Activated T-cell treated with anti-CD3 and anti-CD28 coated beads for 24 hours (primary cell): ENCODE measurements around the gene SLC66A2.

Experiments
- DNase-seq: peaks from one replicate; pipeline ENCODE4 v3.0.0-alpha.2; 2020; ENCODE audit warnings: low read depth

Gene SLC66A2

GRCh38 chr18:79903071-79903635 is 48.3 kb downstream of the SLC66A2 start:
- DNase-seq, result no peak

GRCh38 chr18:79902640-79903039 is 48.8 kb downstream of the SLC66A2 start:
- no peak for DNase-seq

DNA sequence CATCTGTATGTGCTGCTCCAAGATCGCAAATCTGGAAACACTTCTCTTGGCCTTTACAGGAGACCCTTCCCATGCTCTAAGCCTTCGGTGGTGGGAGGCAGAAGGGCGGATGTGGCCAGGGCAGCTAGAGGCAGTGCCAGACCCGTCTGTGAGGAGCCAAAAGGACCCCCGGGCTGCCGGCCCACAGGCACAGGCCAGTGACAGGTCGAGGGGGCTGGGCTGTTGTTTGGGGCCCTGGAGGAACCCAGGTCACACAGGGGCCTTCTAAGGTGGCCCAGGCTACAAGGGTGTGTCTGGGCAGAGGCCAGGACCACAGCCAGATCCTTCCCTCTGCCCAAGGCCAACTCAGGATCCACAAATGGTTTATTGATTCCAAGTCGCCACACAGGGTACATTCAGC is 49.4 kb downstream of the SLC66A2 start:
- no peak for DNase-seq

DNA sequence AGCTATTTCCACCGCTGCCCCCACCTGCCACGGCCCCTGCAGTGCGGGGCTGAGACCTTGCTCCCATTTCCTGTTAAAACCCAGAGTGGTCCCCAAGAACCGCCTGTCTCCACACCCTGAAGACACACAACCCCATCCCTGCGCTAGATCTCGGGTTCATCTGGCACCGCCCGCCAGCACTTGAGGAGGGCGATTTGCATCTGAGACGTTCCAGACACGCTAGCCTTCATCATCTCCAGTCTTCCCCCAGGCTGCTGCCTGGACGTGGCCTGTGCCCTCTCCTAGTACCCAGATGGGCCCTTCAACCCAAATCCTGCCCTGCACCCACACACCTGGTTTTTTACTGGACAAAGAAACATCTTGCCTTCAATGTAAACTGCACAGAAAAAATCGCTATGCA is 49.8 kb downstream of the SLC66A2 start:
- no peak for DNase-seq

DNA sequence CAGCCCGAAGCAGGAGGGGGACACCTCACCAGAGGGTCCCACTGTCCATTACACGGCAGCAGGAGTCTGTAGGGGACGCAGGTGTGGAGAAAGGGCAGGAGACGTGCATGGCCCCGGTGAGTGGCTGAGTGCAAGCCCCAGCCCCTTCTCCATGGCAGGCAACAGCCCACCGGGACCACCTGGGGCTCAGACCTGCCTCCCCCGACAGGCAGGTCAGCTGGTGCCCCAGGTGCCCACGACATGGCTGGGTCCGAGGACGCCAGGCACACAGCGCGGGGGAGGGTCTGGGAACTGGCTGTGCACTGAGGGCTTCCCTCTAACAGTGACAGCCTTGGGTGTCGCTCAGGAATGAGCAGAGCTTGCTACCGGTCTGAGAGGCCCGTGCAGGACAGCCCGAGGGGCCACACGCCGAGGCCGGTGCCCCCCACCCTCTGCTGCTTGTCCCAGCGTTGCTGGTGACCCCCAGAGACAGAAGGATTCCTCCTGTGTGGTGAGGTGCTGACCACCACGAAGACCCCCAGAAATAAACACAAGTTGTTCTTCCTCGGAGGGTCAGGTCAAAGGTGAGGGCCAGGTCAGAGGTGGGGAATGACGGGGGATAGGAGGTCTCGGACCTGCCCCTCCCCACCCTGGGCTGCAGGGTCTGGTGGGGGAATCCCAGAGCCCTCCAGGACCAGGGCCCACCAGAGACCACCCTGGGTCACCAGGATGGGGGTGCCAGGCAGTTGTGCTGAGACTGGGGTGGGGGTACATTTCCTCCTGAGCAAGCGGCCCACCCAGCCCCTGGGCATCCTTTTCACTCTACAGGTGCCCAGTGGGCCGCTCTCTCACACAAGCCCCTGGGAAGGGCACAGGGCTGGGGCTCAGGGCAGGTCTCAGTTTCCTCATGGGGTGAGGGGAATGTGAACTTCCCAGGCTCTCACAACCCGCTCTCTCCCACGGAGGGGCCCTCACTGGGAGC is 50.6 kb downstream of the SLC66A2 start:
- DNase-seq, result no peak

DNA sequence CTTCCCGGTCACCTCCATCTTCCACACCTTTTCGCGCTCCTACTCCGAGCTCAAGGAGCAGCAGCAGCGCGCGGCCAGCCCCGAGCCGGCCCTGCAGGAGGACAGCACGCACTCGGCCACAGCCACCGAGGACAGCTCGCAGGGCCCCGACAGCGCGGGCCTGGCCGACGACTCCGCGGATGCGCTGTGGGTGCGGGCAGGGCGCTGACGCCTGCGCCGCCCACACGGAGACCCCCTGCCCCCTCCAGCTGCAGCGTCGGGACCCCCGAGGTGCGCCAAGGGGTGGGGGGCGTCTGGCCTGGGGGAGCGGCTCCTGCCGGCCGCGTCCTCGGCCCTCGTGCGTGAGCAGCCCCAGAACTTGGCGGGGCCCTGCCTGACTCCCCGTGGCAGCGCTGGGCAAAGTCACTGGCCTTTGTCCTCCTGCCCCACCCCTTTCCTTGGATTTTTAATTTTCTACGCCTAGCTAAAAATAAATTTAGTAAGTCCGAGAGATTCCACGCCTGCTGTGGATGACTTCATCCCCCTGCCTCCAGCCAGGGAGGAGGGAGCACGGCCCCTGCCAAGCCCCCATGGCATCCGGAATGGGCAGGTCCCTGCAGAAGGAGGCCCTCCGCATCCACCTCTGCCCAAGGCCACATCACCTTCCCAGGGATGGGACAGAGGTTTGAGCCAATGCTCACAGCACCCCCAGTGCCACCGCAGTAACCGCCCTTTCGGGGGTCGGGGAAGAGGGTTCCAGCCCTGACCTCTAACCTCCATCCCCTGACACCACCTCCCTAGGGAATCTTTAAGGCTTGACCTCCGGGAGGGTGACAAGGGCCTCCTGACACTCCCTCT is 51.6 kb downstream of the SLC66A2 start:
- DNase-seq, result no peak

- DNase-seq, result no peak
Observed at GRCh38 chr18:79898952-79899608, 52.4 kb downstream of the SLC66A2 start.

GRCh38 chr18:79897940-79898625 is 53.4 kb downstream of the SLC66A2 start:
- DNase-seq, result no peak

DNA sequence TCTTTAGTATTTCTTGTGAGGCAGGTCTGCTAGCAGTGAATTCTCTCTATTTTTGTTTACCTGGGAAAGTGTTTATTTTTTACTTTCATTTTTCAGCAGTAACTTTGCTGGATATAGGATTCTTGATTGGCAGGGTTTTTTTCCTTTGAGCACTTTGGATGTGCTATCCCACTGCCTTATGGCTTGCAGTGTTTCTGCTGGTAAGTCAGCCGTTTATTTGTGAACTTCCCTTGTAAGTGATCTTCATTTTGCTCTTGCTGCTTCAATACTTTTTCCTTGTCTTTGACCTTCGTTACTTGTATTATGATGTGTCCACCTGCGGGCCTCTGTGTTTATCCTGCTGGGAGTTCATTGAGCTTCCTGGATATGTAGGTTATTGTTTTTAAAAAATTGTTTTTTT is 54.7 kb downstream of the SLC66A2 start:
- DNase-seq, result no peak

DNA sequence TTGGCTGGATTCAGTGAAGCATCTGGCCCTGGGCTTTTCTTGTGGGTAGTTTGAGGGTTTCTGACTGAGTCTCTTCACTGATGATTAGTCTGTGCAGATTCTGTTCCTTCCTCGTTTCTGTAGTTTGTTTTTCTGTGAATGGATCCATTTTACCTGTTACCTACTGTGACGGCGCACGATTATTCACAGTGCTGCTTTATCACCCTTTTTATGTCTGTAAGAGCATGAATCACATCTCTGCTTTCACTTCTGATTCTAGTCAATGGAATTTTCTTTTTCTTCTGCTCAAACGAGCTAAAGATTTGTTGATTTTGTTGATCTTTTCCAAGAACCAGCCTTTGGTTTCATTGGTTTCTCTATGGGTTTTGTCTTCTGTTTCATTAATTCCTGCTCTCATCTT is 60.8 kb downstream of the SLC66A2 start:
- no peak for DNase-seq

- no peak for DNase-seq
Observed at GRCh38 chr18:79889569-79889968, 61.9 kb downstream of the SLC66A2 start.

DNA sequence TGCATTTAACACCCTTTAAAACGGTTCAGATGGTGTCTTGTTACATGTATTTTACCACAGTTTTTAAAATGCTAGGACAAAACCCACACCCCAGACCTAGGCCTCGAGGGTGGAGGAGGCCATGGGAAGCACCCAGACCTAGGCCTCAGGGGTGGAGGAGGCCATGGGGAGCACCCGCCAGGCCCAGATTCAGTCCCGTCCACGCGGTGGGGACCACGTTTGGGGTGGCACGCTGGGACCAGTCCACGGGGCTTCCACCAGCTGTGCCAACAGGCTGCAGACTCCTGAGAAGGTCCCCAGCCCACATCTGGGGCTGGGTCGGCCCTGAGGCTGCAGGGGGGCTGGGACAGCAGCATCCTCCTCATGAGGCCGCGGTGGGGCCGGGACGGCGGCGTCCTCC is 63.4 kb downstream of the SLC66A2 start:
- no peak for DNase-seq

- no peak for DNase-seq
Observed at GRCh38 chr18:79887181-79888000, 64.1 kb downstream of the SLC66A2 start.

GRCh38 chr18:79884963-79885728 is 66.3 kb downstream of the SLC66A2 start:
- DNase-seq, result no peak

GRCh38 chr18:79884294-79884962 is 67.0 kb downstream of the SLC66A2 start:
- DNase-seq, result no peak

DNA sequence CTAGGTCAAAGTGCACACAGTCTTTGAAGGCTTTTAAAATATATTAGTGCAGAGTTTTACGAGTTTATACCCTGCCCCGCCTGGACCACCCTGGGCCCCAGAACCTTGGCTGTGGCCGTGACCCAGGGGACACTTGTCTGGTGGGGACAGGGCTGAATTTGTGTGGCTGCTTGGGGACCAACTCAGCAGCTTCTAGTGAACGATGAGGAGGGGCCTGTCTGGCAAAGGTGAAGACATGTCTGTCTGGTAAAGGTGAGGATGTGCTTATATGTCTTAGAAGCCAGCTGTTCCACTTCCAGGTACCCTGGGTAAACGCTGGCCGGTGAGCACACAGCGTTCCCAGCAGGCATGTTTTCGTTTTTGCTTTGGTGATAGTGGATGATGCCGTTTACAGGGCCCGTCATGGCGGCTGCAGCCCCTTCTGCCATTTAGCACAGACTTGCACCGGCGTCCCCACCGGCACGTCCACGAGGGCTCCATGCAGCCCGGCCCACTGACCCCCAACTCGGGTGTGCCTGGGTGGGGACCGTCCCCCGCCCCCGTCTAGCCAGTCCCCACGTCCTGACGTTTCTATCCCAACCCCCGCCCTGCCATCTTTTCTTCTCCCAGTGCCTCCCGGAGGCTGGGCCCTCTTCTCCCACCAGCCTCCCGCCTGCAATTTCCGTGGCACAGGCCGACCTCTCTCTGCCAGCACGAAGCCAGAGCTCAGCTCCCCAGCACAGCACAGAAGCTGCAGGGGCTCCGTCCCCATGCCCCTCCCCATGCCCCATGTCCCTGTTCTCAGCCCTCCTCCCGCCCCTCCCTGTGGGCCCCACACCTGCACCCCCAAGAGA is 67.8 kb downstream of the SLC66A2 start:
- no peak for DNase-seq

DNA sequence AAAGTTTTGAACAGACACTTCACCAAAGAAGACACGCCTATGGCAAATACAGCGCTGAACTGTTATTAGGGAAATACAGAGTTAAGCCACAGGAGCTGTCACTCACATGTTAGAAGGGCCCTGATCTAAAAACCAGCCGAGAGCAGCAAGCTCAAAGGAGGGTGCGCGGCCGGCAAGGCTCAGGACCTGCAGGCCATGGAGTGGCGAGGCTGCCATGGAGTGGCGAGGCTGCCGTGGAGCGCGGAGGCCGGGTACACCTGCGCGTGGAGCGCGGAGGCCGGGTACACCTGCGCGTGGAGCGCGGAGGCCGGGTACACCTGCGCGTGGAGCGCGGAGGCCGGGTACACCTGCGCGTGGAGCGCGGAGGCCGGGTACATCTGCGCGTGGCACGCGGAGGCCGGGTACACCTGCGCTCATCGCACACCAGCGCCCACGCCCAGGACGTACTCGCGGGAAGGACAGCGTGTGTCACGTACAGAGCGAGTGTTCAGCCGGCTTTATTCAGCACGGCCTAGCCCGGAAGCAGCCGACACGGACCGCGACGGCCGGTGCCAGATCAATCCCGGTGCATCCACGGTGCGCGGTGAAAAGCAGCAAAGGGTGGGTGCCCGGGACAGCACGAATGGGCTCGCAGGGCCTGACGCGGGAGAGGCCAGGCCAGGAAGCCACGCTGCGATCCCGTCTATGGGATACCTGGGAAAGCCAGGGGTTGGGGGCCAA is 68.8 kb downstream of the SLC66A2 start:
- DNase-seq, result no peak

DNA sequence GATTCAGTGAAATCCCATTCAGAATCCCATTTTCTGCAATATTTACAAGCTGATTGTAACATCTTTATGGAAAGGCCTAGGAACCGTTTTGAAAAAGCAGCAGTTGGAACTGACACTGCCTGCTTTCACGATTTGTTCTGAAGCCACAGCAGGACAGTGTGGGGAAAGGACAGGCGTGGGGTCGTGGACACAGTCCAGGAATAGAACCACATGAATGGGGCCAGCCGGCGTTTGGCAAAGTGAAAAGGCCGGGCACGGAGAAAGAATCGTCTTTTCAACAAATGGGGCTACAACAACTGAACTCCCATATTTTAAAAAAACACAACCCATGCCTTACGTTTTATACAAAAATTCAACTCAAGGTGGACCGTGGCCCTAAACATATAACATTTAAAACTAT is 69.8 kb downstream of the SLC66A2 start:
- no peak for DNase-seq
